Right cardiac atrium (tissue), 5 donors: ENCODE measurements around the gene NAA11. TPM values are rescaled to one million over a fixed set of nuclear protein-coding genes. Genes with fewer than 3 reads are reported as not detected.
A peak's percentile ranks its signal among the peaks of the same experiment; 100 is the strongest.

Source experiments
- ATAC-seq, 2 donors: fragments of 200-7000 bp; cut with Tn5 transposase; one replicate each; pipeline versions ENCODE4 v1.8.0 to v1.9.1; 2020; ENCODE audit warnings: moderate library complexity in 2 of 2, mild to moderate bottlenecking in 1 of 2
- DNase-seq, 3 donors: peaks; one replicate each; pipeline ENCODE4 v3.0.0-alpha.2; 2020
- H3K27ac ChIP-seq: one replicate; pipeline ENCODE4 v1.5.1; 2013; ENCODE audit warnings: mild to moderate bottlenecking, low read length, control low read depth, moderate library complexity
- H3K27me3 ChIP-seq: one replicate; pipeline ENCODE4 v1.6.1; 2013; ENCODE audit not compliant: control insufficient read depth, insufficient read depth
- H3K4me1 ChIP-seq: one replicate; pipeline ENCODE4 v1.6.1; 2013; ENCODE audit warnings: low read length; ENCODE audit not compliant: control insufficient read depth, insufficient read depth
- H3K4me3 ChIP-seq: one replicate; pipeline ENCODE4 v1.5.1; 2013; ENCODE audit warnings: low read length, control low read depth
- H3K9me3 ChIP-seq: one replicate; pipeline ENCODE4 v1.6.1; 2013; ENCODE audit warnings: low read length; ENCODE audit not compliant: control insufficient read depth
- WGBS: extraction: QIAGEN DNeasy Blood & Tissue Kit; methylation state at CpG from one replicate; pipeline ENCODE4 v1.1.7; 2013; 5-methylcytosine and 5-hydroxymethylcytosine counted together
- intact Hi-C, 4 donors: fragments of 100-400 bp; cut with DNase I; formaldehyde crosslinking; loops; one replicate each; pipeline versions ENCODE4 v1.11.0 to v1.14.0; 2022 to 2023
- polyA plus RNA-seq: library from polyadenylated mRNA; stranded (reverse); fragments of 200-250 nt; gene quantifications from one replicate; pipeline ENCODE4 v1.2.3, GENCODE V29; 2013
- total RNA-seq, 4 donors: library from RNA; stranded (reverse); fragmentation: NEBNext Ultra II Directional; extraction: Animal tissue kit (Norgen Biotek cat#: 25700); gene quantifications; one replicate each; pipeline ENCODE4 v1.2.1, GENCODE V29; 2021
- donor health status: healthy with polysubstance abuse.
- donor health status: DM: no; HTN: yes; CAD: no.
- donor health status: DM: no; HTN: no; CAD: no.
- donor health status: DM: no; HTN: yes; CAD: no; lungs with severe emphysema.
- donor health status: DM: yes; HTN: yes; CAD: no.

NAA11 gene
- total and polyA plus RNA-seq, 5 donors, result not detected

DNA sequence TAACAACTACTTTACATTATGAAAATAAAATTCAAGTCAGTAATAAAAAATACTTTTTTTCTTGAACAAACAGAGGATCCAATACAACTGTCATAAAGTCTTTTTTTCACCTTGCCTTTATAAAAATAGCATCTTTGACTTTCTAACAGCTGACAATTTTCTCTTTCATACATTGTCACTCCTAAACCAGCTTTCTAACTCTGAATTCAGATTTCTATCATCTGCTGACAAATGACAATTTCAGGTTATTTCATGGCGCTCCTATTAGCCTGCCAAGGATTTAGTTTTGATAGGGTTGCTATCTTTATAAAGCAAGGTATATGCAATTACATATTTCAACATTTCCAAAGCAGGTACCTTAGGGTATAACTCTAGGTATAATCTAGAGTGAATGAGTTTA is 14.6 kb downstream of the NAA11 start:
- Histone ChIP-seq H3K27me3 (no peaks in the 10 kb centered on the region), H3K27ac (no peak overlapping the region), H3K4me1 (no peaks in the 10 kb centered on the region), H3K9me3 (no peaks in the 10 kb centered on the region), H3K4me3 (no peak overlapping the region)
- ATAC-seq, result no peak
- no peak for DNase-seq
- WGBS, result 97% methylated on average over 1 of the region's 1 CpG
- intact Hi-C loops, result no loop called here

DNA sequence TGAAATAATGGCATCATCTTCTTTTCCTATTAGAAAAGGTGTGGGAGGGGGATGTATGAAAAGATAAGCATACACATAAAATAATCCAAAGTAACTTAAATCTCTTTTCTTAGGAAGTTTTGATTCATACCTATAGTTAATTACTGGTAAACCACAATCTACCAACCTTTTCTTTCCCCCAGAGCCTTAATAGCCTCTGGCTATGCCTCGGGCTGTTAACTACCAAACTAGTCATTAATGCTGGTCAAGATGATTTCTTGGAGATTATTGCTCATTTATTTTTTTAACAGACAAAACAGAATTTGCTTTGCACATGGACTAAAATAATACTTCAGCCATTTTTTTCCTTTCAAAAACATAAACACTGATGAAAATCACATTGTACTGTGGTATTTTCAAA is 16.9 kb downstream of the NAA11 start:
- no peak overlapping the region for H3K4me3 ChIP-seq
- intact Hi-C loops, result no loop called here

DNA sequence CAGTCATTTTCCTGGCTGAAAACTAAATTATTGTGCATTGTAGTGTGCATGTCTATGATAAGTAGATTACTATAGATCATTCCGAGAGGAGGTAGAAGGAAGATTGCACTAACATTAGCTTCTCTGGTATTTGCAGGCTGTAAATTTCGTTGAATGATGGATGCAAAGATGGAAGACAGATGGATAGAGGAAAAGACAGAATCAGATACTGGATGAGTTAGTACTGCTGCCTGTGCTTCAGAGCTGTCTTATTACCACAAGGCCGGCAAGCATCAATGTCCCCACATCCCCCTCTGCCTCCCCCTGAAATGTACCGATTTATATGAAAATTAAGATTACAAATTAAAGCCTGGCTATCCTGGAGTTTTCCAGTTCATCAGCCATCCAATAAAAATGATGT is 17.7 kb downstream of the NAA11 start:
- Histone ChIP-seq H3K4me1 (no peaks in the 10 kb centered on the region), H3K4me3 (no peak overlapping the region), H3K9me3 (no peaks in the 10 kb centered on the region), H3K27ac (no peak overlapping the region), H3K27me3 (no peaks in the 10 kb centered on the region)
- WGBS, result 83% methylated on average over 4 of the region's 4 CpGs
- ATAC-seq (no peak), DNase-seq (no peak)
- intact Hi-C loops, result no loop called here

More for the DNA sequence above, 16.9 kb downstream of the NAA11 start:
- H3K27me3 ChIP-seq, result no peaks in the 10 kb centered on the region
- no peak for DNase-seq
- H3K4me1 ChIP-seq, result no peaks in the 10 kb centered on the region
- no peaks in the 10 kb centered on the region for H3K9me3 ChIP-seq
- 94% methylated on average over 1 of the region's 1 CpG for WGBS
- no peak for ATAC-seq
- H3K27ac ChIP-seq, result no peak overlapping the region

DNA sequence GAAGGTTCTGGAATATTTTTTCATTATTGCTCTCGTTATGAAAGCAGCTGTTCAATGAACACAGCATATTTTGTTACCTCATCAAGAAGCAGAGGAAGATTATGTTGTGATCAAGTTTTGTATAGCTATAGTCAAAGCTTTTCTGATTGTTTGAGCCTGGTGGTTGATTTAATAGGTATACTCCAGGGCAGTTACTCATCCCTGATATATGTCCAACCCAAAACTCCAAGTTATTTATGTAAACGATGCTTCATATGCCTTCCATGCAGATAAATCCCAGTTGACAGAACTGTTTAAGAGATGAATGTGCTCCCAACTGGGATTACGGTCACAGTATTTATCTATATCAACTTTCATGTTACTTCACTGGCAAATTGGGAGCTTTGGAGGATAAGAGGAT is 19.1 kb downstream of the NAA11 start:
- ATAC-seq (no peak), DNase-seq (no peak)
- no peak overlapping the region for H3K27ac ChIP-seq
- 72% methylated on average over 3 of the region's 3 CpGs for WGBS
- no peak overlapping the region for H3K4me3 ChIP-seq
- no peaks in the 10 kb centered on the region for H3K4me1 ChIP-seq
- H3K9me3 ChIP-seq, result no peaks in the 10 kb centered on the region
- H3K27me3 ChIP-seq, result no peaks in the 10 kb centered on the region
- intact Hi-C loops, result no loop called here

DNA sequence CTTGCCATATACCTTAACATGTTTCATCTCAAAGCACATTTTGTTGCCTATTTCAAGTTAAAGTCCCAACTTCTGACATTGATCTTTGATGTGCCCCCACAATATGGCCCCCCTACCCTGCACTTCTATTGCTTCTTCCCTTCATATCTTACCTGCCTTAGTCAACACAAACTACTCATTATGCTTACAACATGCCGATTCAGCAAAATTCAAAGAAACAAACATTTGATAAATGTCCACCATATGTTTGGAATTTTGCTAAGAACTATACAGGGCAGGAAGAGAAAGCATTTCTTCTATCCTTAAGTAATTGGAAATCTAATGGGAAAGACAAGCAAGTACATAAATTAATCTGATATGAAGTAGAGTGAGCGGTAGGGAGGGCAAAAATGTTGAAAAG is 25.6 kb downstream of the NAA11 start:
- H3K27me3 ChIP-seq, result no peaks in the 10 kb centered on the region
- no peak for ATAC-seq
- no peaks in the 10 kb centered on the region for H3K9me3 ChIP-seq
- H3K4me3 ChIP-seq, result no peak overlapping the region
- intact Hi-C loops, result no loop called here
- WGBS, result 96% methylated on average over 2 of the region's 2 CpGs
- H3K27ac ChIP-seq, result no peak overlapping the region
- DNase-seq, result no peak
- H3K4me1 ChIP-seq, result no peaks in the 10 kb centered on the region

DNA sequence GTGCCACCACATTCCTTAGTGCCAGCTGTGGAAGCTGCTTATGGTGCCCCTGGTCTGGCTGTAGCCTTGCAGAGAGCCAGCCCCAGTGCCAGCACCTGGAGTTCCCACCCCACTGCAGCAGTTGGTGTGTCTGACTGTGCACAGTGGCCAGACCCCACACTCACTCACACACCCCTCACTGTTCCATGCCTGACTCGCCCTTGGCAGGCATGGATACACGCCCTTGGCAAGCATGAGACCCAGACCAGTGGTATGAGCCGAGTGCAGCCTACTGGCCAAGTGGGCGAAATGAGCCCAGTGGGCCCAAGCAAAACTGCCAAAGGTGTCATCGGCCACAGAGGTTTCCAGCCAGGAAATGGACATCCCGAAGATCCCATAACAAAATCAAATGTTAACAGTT is 27.4 kb downstream of the NAA11 start:
- Histone ChIP-seq H3K27ac (no peak overlapping the region), H3K27me3 (no peaks in the 10 kb centered on the region), H3K4me3 (no peak overlapping the region), H3K9me3 (no peaks in the 10 kb centered on the region), H3K4me1 (no peaks in the 10 kb centered on the region)
- ATAC-seq (no peak), DNase-seq (no peak)
- WGBS, result 80% methylated on average over 6 of the region's 6 CpGs
- intact Hi-C loops, result no loop called here

DNA sequence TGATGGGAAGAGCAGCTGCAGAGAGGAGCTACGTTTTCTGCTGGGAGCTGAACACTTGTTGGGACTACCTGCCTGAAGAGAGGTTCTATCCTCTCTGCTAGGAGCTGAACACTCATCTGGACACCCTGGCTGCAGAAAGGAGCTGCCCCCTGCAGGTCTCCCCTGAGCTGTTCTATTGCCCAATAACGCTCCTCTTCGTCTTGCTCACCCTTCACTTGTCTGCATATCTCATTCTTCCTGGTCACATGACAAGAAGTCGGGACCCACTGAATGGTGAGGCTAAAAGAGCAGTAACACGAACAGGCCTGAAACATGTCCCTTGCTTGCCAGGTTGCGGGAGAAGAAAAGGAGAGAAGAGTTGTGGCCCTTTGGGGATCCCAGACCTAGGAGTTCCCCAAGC is 27.8 kb downstream of the NAA11 start:
- intact Hi-C loops, result no loop called here
- H3K4me1 ChIP-seq, result no peaks in the 10 kb centered on the region
- no peak for ATAC-seq

DNA sequence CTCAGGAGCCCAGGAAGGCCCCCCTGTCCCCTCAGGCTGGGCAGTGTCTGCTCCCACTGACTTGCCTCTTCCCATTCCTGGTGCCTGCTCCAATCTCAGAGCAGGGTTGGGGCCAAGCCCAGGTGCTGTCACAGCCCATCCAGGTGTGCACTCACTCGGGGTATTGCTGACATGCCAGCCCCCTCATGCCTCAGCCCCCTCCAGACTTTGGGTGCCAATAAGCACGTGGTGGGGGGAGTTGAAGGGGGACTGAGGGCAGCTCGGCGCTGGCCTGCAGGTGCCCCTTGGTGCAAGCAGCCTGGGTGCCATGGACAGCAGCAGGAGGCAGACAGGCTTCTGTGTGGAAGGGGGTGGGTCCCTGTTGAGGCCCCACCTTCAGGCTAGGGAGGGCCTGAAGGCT is 28.4 kb downstream of the NAA11 start:
- H3K27me3 ChIP-seq, result no peaks in the 10 kb centered on the region
- no peaks in the 10 kb centered on the region for H3K9me3 ChIP-seq
- no peak for DNase-seq
- intact Hi-C loops, result no loop called here
- 81% methylated on average over 4 of the region's 4 CpGs for WGBS
- H3K4me1 ChIP-seq, result no peaks in the 10 kb centered on the region
- no peak overlapping the region for H3K27ac ChIP-seq
- H3K4me3 ChIP-seq, result no peak overlapping the region
- no peak for ATAC-seq

More for the DNA sequence above, 27.8 kb downstream of the NAA11 start:
- Histone ChIP-seq H3K9me3 (no peaks in the 10 kb centered on the region), H3K27ac (no peak overlapping the region), H3K27me3 (no peaks in the 10 kb centered on the region), H3K4me3 (no peak overlapping the region)
- no peak for DNase-seq
- WGBS, result 86% methylated on average over 6 of the region's 6 CpGs

DNA sequence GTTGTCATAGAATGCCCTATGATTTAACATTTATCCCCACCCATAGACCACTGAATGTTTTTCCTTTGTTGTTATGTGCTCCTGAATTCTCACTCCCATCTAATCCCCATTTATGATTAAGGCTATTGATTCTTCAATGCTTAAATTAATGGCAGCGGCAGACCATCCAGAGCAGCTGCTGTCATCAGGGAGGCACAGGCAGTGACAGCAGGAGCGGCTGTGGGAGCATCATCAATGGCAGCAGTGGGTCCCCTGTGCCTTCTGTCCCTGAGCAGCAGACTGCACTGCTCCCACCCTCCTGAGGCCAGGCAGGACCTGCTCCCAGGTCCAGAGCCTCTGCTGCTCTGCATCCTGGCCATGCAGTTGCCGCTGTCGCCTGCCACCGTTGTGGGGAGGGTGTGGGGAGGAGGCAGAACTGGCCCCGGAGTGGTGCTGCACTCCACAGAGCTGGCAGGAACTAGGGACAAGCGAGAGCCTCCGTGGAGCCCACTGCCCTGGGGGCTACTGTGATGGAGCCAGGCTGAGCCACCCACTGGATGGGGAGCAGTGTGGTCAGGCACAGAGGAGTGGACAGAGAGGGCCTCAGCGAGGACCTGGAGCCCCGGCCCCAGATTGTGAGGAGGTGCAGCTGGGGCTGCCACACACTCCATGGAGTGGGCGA is 29.0 kb downstream of the NAA11 start:
- Histone ChIP-seq H3K9me3 (no peaks in the 10 kb centered on the region), H3K27me3 (no peaks in the 10 kb centered on the region), H3K27ac (no peak overlapping the region), H3K4me1 (no peaks in the 10 kb centered on the region), H3K4me3 (no peak overlapping the region)
- ATAC-seq, result peak in 1 of 2 donors; percentile 31
- intact Hi-C loops, result no loop called here
- DNase-seq, result peak in 1 of 3 donors; percentile 35
- 85% methylated on average over 11 of the region's 11 CpGs for WGBS

DNA sequence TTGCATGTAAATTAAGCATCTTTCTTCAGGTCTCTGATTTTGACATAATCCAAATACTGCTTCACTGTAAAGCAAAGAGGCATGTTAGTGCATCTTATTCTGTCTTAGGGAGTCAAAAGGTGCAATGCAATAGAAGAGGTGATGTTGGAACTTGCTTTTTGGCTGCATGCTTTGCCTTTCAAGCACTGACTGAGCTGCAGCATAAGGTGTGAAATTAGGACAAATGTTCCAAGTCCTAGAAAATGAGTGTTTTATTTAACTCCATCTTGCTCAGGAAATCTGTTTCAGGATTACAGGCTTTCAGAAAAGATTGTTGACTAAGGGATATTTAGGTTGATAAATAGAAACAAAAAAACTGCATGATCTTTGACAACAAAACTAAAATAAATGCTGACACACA is 30.8 kb downstream of the NAA11 start:
- H3K9me3 ChIP-seq, result no peaks in the 10 kb centered on the region
- ATAC-seq, result no peak
- H3K4me3 ChIP-seq, result no peak overlapping the region
- H3K4me1 ChIP-seq, result no peaks in the 10 kb centered on the region
- DNase-seq, result no peak
- H3K27ac ChIP-seq, result no peak overlapping the region
- intact Hi-C loops, result no loop called here
- H3K27me3 ChIP-seq, result no peaks in the 10 kb centered on the region

DNA sequence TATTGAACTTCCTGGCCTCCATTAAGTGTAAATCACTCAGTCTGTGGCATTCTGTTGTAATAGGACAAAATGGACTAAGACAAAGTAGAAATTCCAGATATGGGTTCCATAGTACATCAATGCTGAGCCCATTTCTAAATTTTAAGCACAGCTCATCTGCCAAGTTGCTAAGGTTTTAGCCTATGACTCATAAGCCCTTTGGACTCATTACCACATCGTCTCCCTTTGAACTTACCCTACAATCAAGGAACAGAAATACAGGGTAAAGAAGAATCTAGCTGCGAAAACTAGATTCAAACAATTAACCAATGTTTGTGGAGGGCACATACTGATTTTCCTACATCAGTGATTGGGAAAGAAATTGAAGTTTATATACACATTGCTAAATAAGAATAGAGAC is 31.8 kb downstream of the NAA11 start:
- intact Hi-C loops, result no loop called here
- ATAC-seq (no peak), DNase-seq (no peak)
- Histone ChIP-seq H3K27ac (no peak overlapping the region), H3K27me3 (no peaks in the 10 kb centered on the region), H3K9me3 (no peaks in the 10 kb centered on the region), H3K4me1 (no peaks in the 10 kb centered on the region), H3K4me3 (no peak overlapping the region)
- 78% methylated on average over 2 of the region's 2 CpGs for WGBS

DNA sequence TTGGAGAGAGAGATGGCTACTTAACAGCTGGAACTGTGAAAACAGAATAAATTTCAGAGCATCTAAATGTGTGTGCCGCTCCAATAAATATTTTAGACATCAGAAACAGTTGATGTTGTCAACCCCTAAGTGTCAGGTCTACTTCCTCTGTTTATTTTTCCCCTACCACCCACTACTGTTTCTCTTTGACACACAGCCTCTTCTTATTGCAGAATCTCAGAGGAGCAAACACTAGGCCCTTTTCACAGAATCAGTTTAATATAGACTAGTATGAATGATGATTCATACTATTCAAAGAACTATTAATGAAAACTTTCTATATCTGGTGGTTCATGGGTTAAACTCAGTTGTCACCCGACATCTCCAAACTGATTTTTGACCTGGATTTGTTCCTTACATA is 33.9 kb downstream of the NAA11 start:
- intact Hi-C loops, result no loop called here
- DNase-seq (no peak), ATAC-seq (no peak)
- H3K9me3 ChIP-seq, result no peaks in the 10 kb centered on the region
- no peak overlapping the region for H3K4me3 ChIP-seq
- H3K27me3 ChIP-seq, result no peaks in the 10 kb centered on the region
- H3K27ac ChIP-seq, result no peak overlapping the region
- H3K4me1 ChIP-seq, result no peaks in the 10 kb centered on the region
- WGBS, result 68% methylated on average over 2 of the region's 2 CpGs
